Ammon's horn (tissue), 1 donor: ENCODE results near the gene STUB1.
A peak's percentile ranks its signal among the peaks of the same experiment; 100 is the strongest.

ENCODE experiments used
- DNase-seq: peaks from one replicate; pipeline ENCODE4 v3.0.0-alpha.2; 2016; ENCODE audit warnings: low spot score

STUB1 gene

GRCh38 chr16:644556-644955 is 35.7 kb upstream of the STUB1 start:
- DNase-seq, result no peak

- no peak for DNase-seq
These were observed 34.1 kb upstream of the STUB1 start for GRCh38 chr16:645852-646678.

- DNase-seq, result no peak
These were observed 33.5 kb upstream of the STUB1 start for GRCh38 chr16:646679-647172.

- DNase-seq, result no peak
These were observed 32.9 kb upstream of the STUB1 start for GRCh38 chr16:647173-647902.

- DNase-seq, result no peak
These were observed 32.0 kb upstream of the STUB1 start for GRCh38 chr16:648071-648780.

- peak; percentile 96 for DNase-seq
These were observed 31.2 kb upstream of the STUB1 start, which contains the start of gene WDR90 for GRCh38 chr16:648781-649589. TSS of gene WDR90 (plus strand) at chr16:649365. CDS start at chr16:649417, 52 bp downstream.

GRCh38 chr16:649631-650030 is 30.6 kb upstream of the STUB1 start:
- no peak for DNase-seq

GRCh38 chr16:651844-652243 is 28.4 kb upstream of the STUB1 start:
- no peak for DNase-seq

GRCh38 chr16:652454-653305 is 27.5 kb upstream of the STUB1 start:
- DNase-seq, result no peak

- DNase-seq, result no peak
These were observed 26.2 kb upstream of the STUB1 start for GRCh38 chr16:654034-654433.

- no peak for DNase-seq
These were observed 22.7 kb upstream of the STUB1 start for GRCh38 chr16:657487-657886.

- no peak for DNase-seq
These were observed 21.3 kb upstream of the STUB1 start for GRCh38 chr16:658679-659571.

- no peak for DNase-seq
These were observed 20.6 kb upstream of the STUB1 start for GRCh38 chr16:659618-660017.

- DNase-seq, result no peak
These were observed 20.1 kb upstream of the STUB1 start for GRCh38 chr16:660132-660458.

- DNase-seq, result peak; percentile 94
These were observed 19.6 kb upstream of the STUB1 start for GRCh38 chr16:660459-661183.

- DNase-seq, result no peak
These were observed 18.9 kb upstream of the STUB1 start for GRCh38 chr16:661184-661821.

GRCh38 chr16:662095-662494 is 18.1 kb upstream of the STUB1 start:
- DNase-seq, result no peak

- no peak for DNase-seq
These were observed 17.6 kb upstream of the STUB1 start for GRCh38 chr16:662597-662996.

- no peak for DNase-seq
These were observed 13.6 kb upstream of the STUB1 start for GRCh38 chr16:666572-666971.
